ENCODE data around the gene IL16.

- no peak for TF ChIP-seq CTCF (IDR thresholded peaks at IDR 0.05)
- no peak for TF ChIP-seq POLR2A (IDR thresholded peaks at IDR 0.05)
These were observed 44.3 kb upstream of the IL16 start for GRCh38 chr15:81152339-81152738.
